Endodermal cell (in vitro differentiated cells): ENCODE data around the gene SLC25A19. TPM values are rescaled to one million over a fixed set of nuclear protein-coding genes. Genes with fewer than 3 reads are reported as not detected.

Experiments
- DNase-seq: peaks from one replicate; pipeline ENCODE4 v3.0.0-alpha.2; 2017
- H3K27ac ChIP-seq: 2 replicates; pipeline ENCODE4 v1.5.1; 2013; ENCODE audit warnings: mild to moderate bottlenecking, low read depth, low read length, moderate library complexity
- H3K27me3 ChIP-seq: 2 replicates; pipeline ENCODE4 v1.6.1; 2013; ENCODE audit warnings: mild to moderate bottlenecking, low read length, moderate library complexity; ENCODE audit not compliant: insufficient read depth, control insufficient read depth, poor library complexity, severe bottlenecking
- H3K36me3 ChIP-seq: 2 replicates; pipeline ENCODE4 v1.7.0; 2013; ENCODE audit warnings: mild to moderate bottlenecking, low read length, moderate library complexity; ENCODE audit not compliant: control insufficient read depth, insufficient read depth
- H3K4me1 ChIP-seq: one replicate; pipeline ENCODE4 v1.7.0; 2013; ENCODE audit warnings: low read length; ENCODE audit not compliant: control insufficient read depth, insufficient read depth
- H3K4me3 ChIP-seq: 2 replicates; pipeline ENCODE4 v1.5.1; 2013; ENCODE audit warnings: mild to moderate bottlenecking, low read length, moderate library complexity
- H3K9ac ChIP-seq: 2 replicates; pipeline ENCODE4 v1.6.1; 2013; ENCODE audit warnings: mild to moderate bottlenecking, low read length, moderate library complexity; ENCODE audit not compliant: poor library complexity, severe bottlenecking; ENCODE audit errors: extremely low read depth
- H3K9me3 ChIP-seq: 2 replicates; pipeline ENCODE4 v1.6.1; 2013; ENCODE audit warnings: mild to moderate bottlenecking, low read length, moderate library complexity; ENCODE audit not compliant: control insufficient read depth
- H3K27ac Mint-ChIP-seq: 2 replicates; pipeline ENCODE4 v1.8.0; 2020; ENCODE audit warnings: mixed read lengths
- H3K27me3 Mint-ChIP-seq: 2 replicates; pipeline ENCODE4 v1.8.0; 2021; ENCODE audit warnings: mild to moderate bottlenecking, mixed read lengths; ENCODE audit not compliant: insufficient read depth
- H3K36me3 Mint-ChIP-seq: 2 replicates; pipeline ENCODE4 v1.8.0; 2020; ENCODE audit warnings: low read depth, mixed read lengths
- H3K4me1 Mint-ChIP-seq: 2 replicates; pipeline ENCODE4 v1.8.0; 2020; ENCODE audit warnings: mixed read lengths
- H3K4me3 Mint-ChIP-seq: 2 replicates; pipeline ENCODE4 v1.8.0; 2020; ENCODE audit warnings: mild to moderate bottlenecking, moderate library complexity, mixed read lengths
- H3K9me3 Mint-ChIP-seq: 2 replicates; pipeline ENCODE4 v1.8.0; 2020; ENCODE audit warnings: mild to moderate bottlenecking, mixed read lengths
- WGBS, 2 experiments: methylation state at CpG; one replicate each; pipeline versions ENCODE4 v1.1.5 to v1.1.7; 2013; ENCODE audit warnings: missing lambda C conversion rate in 2 of 2, mixed read lengths in 1 of 2; ENCODE audit not compliant: insufficient coverage in 1 of 2, insufficient read length in 1 of 2; 5-methylcytosine and 5-hydroxymethylcytosine counted together
- total RNA-seq, 2 donors: library from RNA; stranded (reverse); fragmentation: NEBNext Ultra II Directional in 1 of 2; extraction: Animal tissue kit (Norgen Biotek cat#: 25700) in 1 of 2; gene quantifications; 2 replicates in 1 of 2; 3 replicates in 1 of 2; pipeline ENCODE4 v1.2.1, GENCODE V29; 2021
- TF ChIP-seq, protein P1 (sequence below): fragments of 200-600 bp; sonication (generic); conservative IDR thresholded peaks from 2 replicates; pipeline ENCODE4 v1.5.0; 2021; ENCODE audit warnings: antibody characterized with exemption, mild to moderate bottlenecking

The SLC25A19 gene
- total RNA-seq, 2 donors from 2014 or later: 10.6 to 10.7 TPM

DNA sequence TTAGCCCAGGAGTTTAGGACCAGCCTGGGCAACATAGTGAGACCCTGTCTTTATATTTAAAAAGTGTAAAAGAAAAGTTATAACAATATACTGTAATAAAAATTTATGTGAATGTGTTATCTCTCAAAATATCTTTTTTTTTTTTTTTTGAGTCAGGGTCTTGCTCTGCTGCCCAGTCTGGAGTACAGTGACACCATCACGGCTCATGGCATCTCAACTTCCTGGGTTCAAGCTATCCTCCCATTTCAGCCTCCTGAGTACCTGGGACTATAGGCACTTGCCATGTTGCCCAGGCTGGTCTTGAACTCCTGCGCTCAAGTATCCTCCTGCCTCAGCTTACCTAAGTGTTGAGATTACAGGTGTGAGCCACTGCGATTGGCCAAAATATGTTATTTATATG is 45.5 kb upstream of the SLC25A19 start:
- H3K27ac Mint-ChIP-seq: peak overlapping the region; percentile 20
- Histone ChIP-seq H3K9ac (no peak overlapping the region), H3K27me3 (no peaks in the 10 kb centered on the region), H3K9me3 (no peaks in the 10 kb centered on the region), H3K4me3 (no peak overlapping the region), H3K4me1 (peaks cover 9% of the 10 kb centered on the region), H3K27ac (no peak overlapping the region), H3K36me3 (peaks cover 27% of the 10 kb centered on the region)
- no peaks in the 10 kb centered on the region for H3K9me3 Mint-ChIP-seq
- DNase-seq: no peak
- H3K27me3 Mint-ChIP-seq: no peaks in the 10 kb centered on the region
- H3K4me3 Mint-ChIP-seq: no peak overlapping the region
- H3K36me3 Mint-ChIP-seq: peaks cover 12% of the 10 kb centered on the region
- WGBS, 2 experiments: 86 to 96% methylated on average over 1 to 3 of the region's 3 CpGs
- TF ChIP-seq, protein P1, sequence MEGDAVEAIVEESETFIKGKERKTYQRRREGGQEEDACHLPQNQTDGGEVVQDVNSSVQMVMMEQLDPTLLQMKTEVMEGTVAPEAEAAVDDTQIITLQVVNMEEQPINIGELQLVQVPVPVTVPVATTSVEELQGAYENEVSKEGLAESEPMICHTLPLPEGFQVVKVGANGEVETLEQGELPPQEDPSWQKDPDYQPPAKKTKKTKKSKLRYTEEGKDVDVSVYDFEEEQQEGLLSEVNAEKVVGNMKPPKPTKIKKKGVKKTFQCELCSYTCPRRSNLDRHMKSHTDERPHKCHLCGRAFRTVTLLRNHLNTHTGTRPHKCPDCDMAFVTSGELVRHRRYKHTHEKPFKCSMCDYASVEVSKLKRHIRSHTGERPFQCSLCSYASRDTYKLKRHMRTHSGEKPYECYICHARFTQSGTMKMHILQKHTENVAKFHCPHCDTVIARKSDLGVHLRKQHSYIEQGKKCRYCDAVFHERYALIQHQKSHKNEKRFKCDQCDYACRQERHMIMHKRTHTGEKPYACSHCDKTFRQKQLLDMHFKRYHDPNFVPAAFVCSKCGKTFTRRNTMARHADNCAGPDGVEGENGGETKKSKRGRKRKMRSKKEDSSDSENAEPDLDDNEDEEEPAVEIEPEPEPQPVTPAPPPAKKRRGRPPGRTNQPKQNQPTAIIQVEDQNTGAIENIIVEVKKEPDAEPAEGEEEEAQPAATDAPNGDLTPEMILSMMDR: no peak
- H3K4me1 Mint-ChIP-seq: peaks cover 33% of the 10 kb centered on the region

DNA sequence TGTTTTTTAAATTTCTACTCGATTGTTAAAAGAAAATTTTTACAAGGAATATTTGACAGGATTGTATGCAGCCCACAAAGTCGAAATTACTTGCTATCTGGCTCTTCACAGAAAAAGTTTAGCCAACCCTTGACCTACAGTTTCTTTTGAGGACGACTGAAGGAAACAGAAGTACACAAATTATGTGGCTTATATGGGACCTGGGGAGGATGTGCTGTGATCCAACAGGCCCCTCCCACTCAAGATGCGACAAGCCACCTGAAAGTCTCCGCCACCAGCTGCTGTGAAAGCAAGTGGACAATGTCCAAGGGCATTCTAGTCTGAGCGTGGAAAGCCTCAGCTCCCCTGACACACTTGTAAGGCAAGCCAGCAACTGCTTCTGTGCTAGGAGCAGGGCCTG is 42.4 kb upstream of the SLC25A19 start:
- DNase-seq: no peak
- TF ChIP-seq, protein P1: no peak
- no peaks in the 10 kb centered on the region for H3K9me3 Mint-ChIP-seq
- peaks cover 18% of the 10 kb centered on the region for H3K36me3 Mint-ChIP-seq
- Histone ChIP-seq H3K4me1 (peaks cover 4% of the 10 kb centered on the region), H3K36me3 (peaks cover 30% of the 10 kb centered on the region), H3K27me3 (no peaks in the 10 kb centered on the region), H3K9me3 (no peaks in the 10 kb centered on the region), H3K4me3 (no peak overlapping the region), H3K27ac (no peak overlapping the region), H3K9ac (no peak overlapping the region)
- no peak overlapping the region for H3K4me3 Mint-ChIP-seq
- no peaks in the 10 kb centered on the region for H3K27me3 Mint-ChIP-seq
- 89 to 97% methylated on average over 5 to 6 of the region's 6 CpGs for WGBS, 2 experiments
- no peak overlapping the region for H3K27ac Mint-ChIP-seq
- H3K4me1 Mint-ChIP-seq: peaks cover 27% of the 10 kb centered on the region

DNA sequence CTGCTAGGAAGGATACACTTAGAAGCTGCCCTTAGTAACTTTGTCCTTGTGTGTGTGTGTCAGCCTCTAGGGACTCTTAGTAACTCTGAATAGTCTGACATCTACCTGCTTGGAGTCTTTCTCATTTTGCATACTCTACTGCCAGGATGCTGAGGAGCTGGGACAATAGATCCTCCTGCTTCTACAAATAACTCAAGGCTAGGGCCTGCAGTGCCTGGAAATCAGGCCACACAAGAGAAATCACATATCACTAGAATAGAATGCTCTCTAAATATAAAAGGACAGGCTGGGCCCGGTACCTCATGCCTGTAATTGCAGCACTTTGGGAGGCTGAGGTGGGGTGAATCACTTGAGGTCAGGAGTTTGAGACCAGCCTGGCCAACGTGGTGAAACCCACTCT is 38.5 kb upstream of the SLC25A19 start:
- peaks cover 35% of the 10 kb centered on the region for H3K36me3 Mint-ChIP-seq
- no peaks in the 10 kb centered on the region for H3K27me3 ChIP-seq
- no peak overlapping the region for H3K4me3 Mint-ChIP-seq
- WGBS, 2 experiments: 80 to 100% methylated on average over 1 to 2 of the region's 2 CpGs
- no peak overlapping the region for H3K27ac ChIP-seq
- H3K9ac ChIP-seq: no peak overlapping the region
- no peaks in the 10 kb centered on the region for H3K4me1 ChIP-seq
- TF ChIP-seq, protein P1: no peak
- H3K27ac Mint-ChIP-seq: no peak overlapping the region
- H3K4me1 Mint-ChIP-seq: peaks cover 26% of the 10 kb centered on the region
- H3K9me3 Mint-ChIP-seq: no peaks in the 10 kb centered on the region
- no peak overlapping the region for H3K4me3 ChIP-seq
- H3K9me3 ChIP-seq: no peaks in the 10 kb centered on the region
- no peak for DNase-seq
- no peaks in the 10 kb centered on the region for H3K27me3 Mint-ChIP-seq
- H3K36me3 ChIP-seq: peaks cover 46% of the 10 kb centered on the region
